Tibial nerve (tissue), 4 donors: ENCODE results near the gene TYMP. TPM values are rescaled to one million over a fixed set of nuclear protein-coding genes. Genes with fewer than 3 reads are reported as not detected.
"Not testable (repeated sequence)": the region's sequence is repeated elsewhere in the genome, so short reads cannot be mapped to it uniquely, and the experiment has no call there.

Experiments
- DNase-seq, 2 donors: peaks; one replicate each; pipeline ENCODE4 v3.0.0-alpha.2; 2019; ENCODE audit warnings: low spot score in 2 of 2
- H3K27ac ChIP-seq, 4 donors: fragments of 200-600 bp; sonication (generic) in 3 of 4; one replicate each; pipeline ENCODE4 v1.5.1; 2017 to 2019; ENCODE audit warnings: mild to moderate bottlenecking in 1 of 4
- H3K27me3 ChIP-seq, 2 donors: fragments of 200-600 bp; sonication (generic) in 1 of 2; one replicate each; pipeline versions ENCODE4 v1.5.1 to v1.6.0; 2017 to 2019
- H3K36me3 ChIP-seq, 3 donors: fragments of 200-600 bp; sonication (generic); one replicate each; pipeline ENCODE4 v1.5.1; 2018 to 2019
- H3K4me1 ChIP-seq, 4 donors: fragments of 200-600 bp; sonication (generic) in 3 of 4; one replicate each; pipeline ENCODE4 v1.5.1; 2017 to 2019
- H3K4me3 ChIP-seq, 4 donors: fragments of 200-600 bp; sonication (generic) in 3 of 4; one replicate each; pipeline ENCODE4 v1.5.1; 2017 to 2019; ENCODE audit warnings: mild to moderate bottlenecking in 1 of 4, moderate library complexity in 1 of 4
- H3K9me3 ChIP-seq, 4 donors: fragments of 200-600 bp; sonication (generic) in 3 of 4; one replicate each; pipeline ENCODE4 v1.5.1; 2017 to 2019
- EP300 ChIP-seq, 2 donors: sonication (generic); formaldehyde crosslinking; IDR thresholded peaks; one replicate each; pipeline ENCODE4 v1.6.1; 2017; ENCODE audit warnings: antibody characterized with exemption in 2 of 2, mild to moderate bottlenecking in 1 of 2
- POLR2A ChIP-seq, 2 donors: fragments of 450-650 bp; IDR thresholded peaks; one replicate each; pipeline ENCODE4 v1.6.1; 2017; ENCODE audit warnings: antibody characterized with exemption in 2 of 2, mild to moderate bottlenecking in 2 of 2, moderate library complexity in 2 of 2
- WGBS, 2 donors: methylation state at CpG; one replicate each; pipeline ENCODE4 v1.1.5; 2018; 5-methylcytosine and 5-hydroxymethylcytosine counted together
- total RNA-seq, 4 donors: library from RNA; depleted of rRNA; stranded (reverse); fragments of >200 nt; gene quantifications; one replicate each; pipeline ENCODE4 v1.1.0, GENCODE V29; 2016
- TF ChIP-seq, protein P1 (sequence below), 5 experiments: fragments of 200-600 bp in 3 of 5; fragments of 450-650 bp in 2 of 5; sonication (generic) in 3 of 5; IDR thresholded peaks; one replicate each; pipeline ENCODE4 v1.5.1; 2016 to 2019; ENCODE audit warnings: antibody characterized with exemption in 5 of 5, mild to moderate bottlenecking in 3 of 5, moderate library complexity in 2 of 5

The TYMP gene
- total RNA-seq, 4 donors from 2014 or later: 33.1 to 239 (median 60.3) TPM

DNA sequence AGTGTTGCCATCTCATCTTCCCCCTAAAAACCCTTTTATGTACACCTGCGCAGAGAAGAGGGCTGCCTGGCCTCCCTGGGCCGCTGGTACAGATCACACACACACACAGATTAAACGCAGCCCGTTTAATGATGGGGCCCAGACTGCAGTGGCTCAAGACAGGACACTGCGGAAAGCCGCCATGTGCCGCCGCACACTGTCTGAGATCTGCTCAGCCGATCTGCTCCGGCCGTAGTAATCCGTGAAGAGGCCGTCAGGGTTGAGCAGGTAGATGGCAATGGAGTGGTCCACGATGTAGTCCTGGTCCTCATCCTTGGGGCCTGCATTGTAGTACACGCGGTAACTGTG, 6.4 kb downstream of the TYMP start:
- Histone ChIP-seq H3K27me3 (no peaks in the 10 kb centered on the region), H3K36me3 (peaks cover 0 to 57% (median 31%) of the 10 kb centered on the region in 3 donors), H3K4me3 (no peak overlapping the region), H3K27ac (no peak overlapping the region), H3K9me3 (no peaks in the 10 kb centered on the region), H3K4me1 (peaks cover 0 to 39% (median 19%) of the 10 kb centered on the region in 4 donors)
- TF ChIP-seq, protein P1, sequence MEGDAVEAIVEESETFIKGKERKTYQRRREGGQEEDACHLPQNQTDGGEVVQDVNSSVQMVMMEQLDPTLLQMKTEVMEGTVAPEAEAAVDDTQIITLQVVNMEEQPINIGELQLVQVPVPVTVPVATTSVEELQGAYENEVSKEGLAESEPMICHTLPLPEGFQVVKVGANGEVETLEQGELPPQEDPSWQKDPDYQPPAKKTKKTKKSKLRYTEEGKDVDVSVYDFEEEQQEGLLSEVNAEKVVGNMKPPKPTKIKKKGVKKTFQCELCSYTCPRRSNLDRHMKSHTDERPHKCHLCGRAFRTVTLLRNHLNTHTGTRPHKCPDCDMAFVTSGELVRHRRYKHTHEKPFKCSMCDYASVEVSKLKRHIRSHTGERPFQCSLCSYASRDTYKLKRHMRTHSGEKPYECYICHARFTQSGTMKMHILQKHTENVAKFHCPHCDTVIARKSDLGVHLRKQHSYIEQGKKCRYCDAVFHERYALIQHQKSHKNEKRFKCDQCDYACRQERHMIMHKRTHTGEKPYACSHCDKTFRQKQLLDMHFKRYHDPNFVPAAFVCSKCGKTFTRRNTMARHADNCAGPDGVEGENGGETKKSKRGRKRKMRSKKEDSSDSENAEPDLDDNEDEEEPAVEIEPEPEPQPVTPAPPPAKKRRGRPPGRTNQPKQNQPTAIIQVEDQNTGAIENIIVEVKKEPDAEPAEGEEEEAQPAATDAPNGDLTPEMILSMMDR (IDR thresholded peaks at IDR 0.05): no peak
- no peak for TF ChIP-seq POLR2A (IDR thresholded peaks at IDR 0.05)
- TF ChIP-seq EP300 (IDR thresholded peaks at IDR 0.05): no peak
- no peak for DNase-seq
- 96 to 97% methylated on average over 9 to 14 of the region's 16 CpGs for WGBS, 2 donors

DNA sequence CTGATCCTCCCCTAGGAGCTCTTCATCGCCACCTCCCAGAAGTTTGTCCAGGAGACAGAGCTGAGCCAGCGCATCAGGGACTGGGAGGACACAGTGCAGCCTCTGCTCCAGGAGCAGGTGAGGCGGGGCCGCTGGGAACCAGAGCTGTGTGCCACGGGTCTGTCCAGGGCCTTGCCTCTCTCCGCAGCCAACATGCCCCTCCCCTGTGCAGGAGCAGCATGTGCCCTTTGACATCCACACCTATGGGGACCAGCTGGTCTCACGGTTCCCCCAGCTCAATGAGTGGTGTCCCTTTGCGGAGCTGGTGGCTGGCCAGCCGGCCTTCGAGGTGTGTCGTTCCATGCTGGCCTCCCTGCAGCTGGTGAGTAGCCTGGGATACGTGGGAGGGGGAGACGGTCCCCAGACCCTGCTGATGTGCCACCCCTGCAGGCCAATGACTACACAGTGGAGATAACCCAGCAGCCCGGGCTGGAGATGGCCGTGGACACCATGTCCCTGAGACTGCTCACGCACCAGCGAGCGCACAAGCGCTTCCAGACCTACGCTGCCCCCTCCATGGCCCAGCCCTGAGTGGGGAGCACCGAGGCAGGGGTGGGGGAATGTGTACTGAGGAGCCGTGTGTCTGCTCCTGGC, 6.9 kb downstream of the TYMP start:
- H3K27me3 ChIP-seq: no peaks in the 10 kb centered on the region
- no peak overlapping the region for H3K4me3 ChIP-seq
- no peak for DNase-seq
- WGBS, 2 donors: 85 to 89% methylated on average over 17 to 22 of the region's 22 CpGs
- no peaks in the 10 kb centered on the region for H3K9me3 ChIP-seq
- no peak overlapping the region for H3K27ac ChIP-seq
- TF ChIP-seq, protein P1 (IDR thresholded peaks at IDR 0.05): no peak
- no peak for TF ChIP-seq EP300 (IDR thresholded peaks at IDR 0.05)
- TF ChIP-seq POLR2A (IDR thresholded peaks at IDR 0.05): no peak
- H3K4me1 ChIP-seq: peaks cover 0 to 34% (median 19%) of the 10 kb centered on the region in 4 donors
- H3K36me3 ChIP-seq: peaks cover 0 to 63% (median 36%) of the 10 kb centered on the region in 3 donors

DNA sequence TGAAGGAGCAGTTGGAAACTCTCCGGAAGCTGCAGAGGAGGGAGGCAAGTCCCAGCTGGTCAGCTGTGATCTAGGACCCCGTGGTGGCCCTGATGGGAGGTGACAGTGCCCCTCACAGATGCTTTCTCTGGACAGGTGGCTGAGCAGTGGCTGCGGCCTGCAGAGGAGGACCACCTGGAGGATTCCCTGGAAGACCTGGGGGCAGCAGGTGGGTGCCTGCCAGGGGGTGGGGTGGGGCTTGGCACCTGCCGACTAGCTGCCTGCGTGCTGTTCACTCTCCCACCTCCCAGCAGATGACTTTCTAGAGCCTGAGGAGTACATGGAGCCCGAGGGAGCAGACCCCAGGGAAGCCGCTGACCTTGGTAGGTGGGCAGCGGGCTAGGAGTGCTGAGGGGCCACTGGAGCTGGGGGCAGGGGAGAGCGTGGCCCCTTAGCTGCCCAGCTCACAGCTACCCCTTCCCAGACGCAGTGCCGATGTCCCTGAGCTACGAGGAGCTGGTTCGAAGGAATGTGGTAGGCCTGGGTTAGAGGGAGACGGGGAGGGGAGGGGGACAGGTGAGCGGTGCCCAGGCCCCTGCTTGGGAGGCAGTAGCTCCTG, 7.5 kb downstream of the TYMP start:
- Histone ChIP-seq H3K9me3 (no peaks in the 10 kb centered on the region), H3K36me3 (peaks cover 0 to 69% (median 43%) of the 10 kb centered on the region in 3 donors), H3K27ac (no peak overlapping the region), H3K27me3 (no peaks in the 10 kb centered on the region), H3K4me1 (peaks cover 0 to 29% (median 18%) of the 10 kb centered on the region in 4 donors), H3K4me3 (no peak overlapping the region)
- 88% methylated on average over 11 to 15 of the region's 15 CpGs for WGBS, 2 donors
- TF ChIP-seq EP300 (IDR thresholded peaks at IDR 0.05) (no peak), POLR2A (IDR thresholded peaks at IDR 0.05) (no peak)
- TF ChIP-seq, protein P1 (IDR thresholded peaks at IDR 0.05): no peak
- DNase-seq: no peak

GRCh38 chr22:50521710-50522109, 8.1 kb downstream of the TYMP start:
- Histone ChIP-seq H3K27me3 (no peaks in the 10 kb centered on the region), H3K27ac (no peak overlapping the region), H3K36me3 (peaks cover 0 to 75% (median 49%) of the 10 kb centered on the region in 3 donors), H3K9me3 (no peaks in the 10 kb centered on the region), H3K4me3 (no peak overlapping the region), H3K4me1 (peaks cover 0 to 23% (median 15%) of the 10 kb centered on the region in 4 donors)
- no peak for TF ChIP-seq POLR2A (IDR thresholded peaks at IDR 0.05)
- TF ChIP-seq, protein P1 (IDR thresholded peaks at IDR 0.05): no peak
- TF ChIP-seq EP300 (IDR thresholded peaks at IDR 0.05): no peak
- 97% methylated on average over 9 to 10 of the region's 10 CpGs for WGBS, 2 donors
- no peak for DNase-seq

- no peak overlapping the region for H3K27ac ChIP-seq
- WGBS, 2 donors: 90 to 95% methylated on average over 13 of the region's 13 CpGs
- peaks cover 0 to 82% (median 54%) of the 10 kb centered on the region in 3 donors for H3K36me3 ChIP-seq
- no peak overlapping the region for H3K4me3 ChIP-seq
- peaks cover 0 to 16% (median 10%) of the 10 kb centered on the region in 4 donors for H3K4me1 ChIP-seq
- DNase-seq: no peak
- TF ChIP-seq POLR2A (IDR thresholded peaks at IDR 0.05) (no peak), EP300 (IDR thresholded peaks at IDR 0.05) (no peak)
- TF ChIP-seq, protein P1 (IDR thresholded peaks at IDR 0.05): no peak
- H3K9me3 ChIP-seq: no peaks in the 10 kb centered on the region
- no peaks in the 10 kb centered on the region for H3K27me3 ChIP-seq
These were observed 8.9 kb downstream of the TYMP start for GRCh38 chr22:50520826-50521453.

DNA sequence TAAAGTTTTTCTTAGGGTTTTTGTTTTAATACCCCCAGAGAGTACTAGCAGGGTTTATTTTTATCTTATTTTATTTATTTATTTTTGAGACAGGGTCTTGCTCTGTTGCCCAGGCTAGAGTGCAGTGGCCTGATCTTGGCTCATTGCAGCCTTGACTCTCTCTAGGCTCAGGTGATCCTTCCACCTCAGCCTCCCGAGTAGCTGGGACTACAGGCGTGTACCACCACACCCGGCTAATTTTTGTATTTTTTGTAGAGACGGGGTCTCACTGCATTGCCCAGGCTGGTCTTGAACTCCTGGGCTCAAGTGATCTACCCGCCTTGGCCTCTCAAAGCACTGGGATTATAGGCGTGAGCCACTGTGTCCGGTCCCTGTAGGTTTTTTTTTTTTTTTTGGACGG, 9.6 kb downstream of the TYMP start:
- Histone ChIP-seq H3K4me1 (peaks cover 0 to 16% (median 10%) of the 10 kb centered on the region in 4 donors), H3K36me3 (peaks cover 0 to 87% (median 54%) of the 10 kb centered on the region in 3 donors)
- H3K27me3 ChIP-seq, H3K27ac ChIP-seq, H3K9me3 ChIP-seq, H3K4me3 ChIP-seq, DNase-seq: not testable (repeated sequence)
- WGBS, 2 donors: 98 to 100% methylated on average over 8 of the region's 8 CpGs
